Central memory CD4-positive, alpha-beta T cell (primary cell): ENCODE results near the gene CENPP.

Experiments used
- DNase-seq: peaks from one replicate; pipeline ENCODE4 v3.0.0; 2022

CENPP gene

DNA sequence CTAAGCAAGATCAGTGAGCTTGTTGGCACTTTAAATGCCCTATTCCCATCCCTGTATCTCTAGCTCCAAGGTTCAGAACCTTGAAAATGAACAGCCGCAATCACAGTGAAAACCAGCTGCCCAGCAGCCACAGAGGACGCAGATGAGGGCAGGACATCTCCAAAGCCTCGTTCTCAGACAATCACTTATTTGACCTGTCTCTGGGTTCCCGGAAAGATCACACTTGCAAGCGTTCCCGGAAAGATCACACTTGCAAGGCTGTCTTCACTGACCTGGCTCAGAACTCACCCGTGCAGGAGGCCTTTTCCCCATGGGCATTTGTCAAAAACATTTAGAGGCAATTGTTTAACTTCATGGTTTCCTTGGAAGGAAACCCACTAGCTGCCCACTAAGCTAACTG lies 318.5 kb downstream of the CENPP start:
- no peak for DNase-seq

DNA sequence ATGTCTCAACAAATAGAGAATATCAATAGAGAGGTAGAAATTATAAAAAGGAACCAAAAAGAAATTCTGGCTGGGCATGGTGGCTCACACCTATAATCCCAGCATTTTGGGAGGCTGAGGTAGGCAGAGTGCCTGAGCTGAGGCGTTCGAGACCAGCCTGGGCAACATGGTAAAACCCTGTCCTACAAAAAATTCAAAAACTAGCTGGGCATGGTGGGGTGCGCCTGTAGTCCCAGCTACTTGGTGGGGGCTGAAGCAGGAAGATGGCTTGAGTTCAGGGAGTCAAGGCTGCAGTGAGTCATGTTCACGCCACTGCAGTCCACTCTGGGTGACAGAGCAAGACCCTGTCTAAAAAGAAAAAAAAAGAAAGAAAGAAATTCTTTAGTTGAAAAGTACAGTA lies 319.3 kb downstream of the CENPP start:
- no peak for DNase-seq

DNA sequence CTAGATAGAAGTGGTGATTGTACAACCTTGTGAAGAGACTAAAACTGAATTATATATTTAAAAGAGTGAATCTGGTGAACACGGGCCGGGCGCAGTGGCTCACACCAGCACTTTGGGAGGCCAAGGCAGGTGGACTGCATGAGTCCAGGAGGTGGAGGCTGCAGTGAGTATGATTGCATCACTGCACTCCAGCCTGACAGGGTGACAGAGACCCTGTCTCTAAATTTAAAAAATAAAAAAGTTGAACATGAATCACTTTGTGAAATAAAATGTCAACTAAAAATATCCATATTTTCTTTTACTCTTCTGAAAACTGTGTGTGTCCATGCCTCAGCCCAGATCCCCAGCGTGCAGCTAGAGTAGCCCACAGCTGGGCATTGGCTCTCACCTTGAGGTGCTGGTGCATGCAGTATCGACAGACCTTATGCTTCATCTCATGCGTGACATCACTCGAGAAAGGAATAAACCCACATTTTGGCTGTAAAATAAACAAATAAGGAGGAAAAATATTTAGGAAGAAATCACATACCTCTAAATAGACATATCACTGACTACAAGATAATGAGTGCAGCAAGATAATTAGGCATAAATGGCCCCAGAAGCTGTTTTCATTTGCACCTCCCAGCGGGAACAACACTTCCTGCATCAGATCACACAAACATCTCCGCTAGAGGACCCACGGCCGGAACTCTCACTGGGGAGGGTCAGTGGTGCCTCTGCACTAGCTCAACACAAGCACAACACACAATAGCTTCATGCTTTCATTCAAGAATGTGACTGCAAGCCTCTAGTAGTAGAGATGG lies 322.1 kb downstream of the CENPP start:
- DNase-seq: no peak

DNA sequence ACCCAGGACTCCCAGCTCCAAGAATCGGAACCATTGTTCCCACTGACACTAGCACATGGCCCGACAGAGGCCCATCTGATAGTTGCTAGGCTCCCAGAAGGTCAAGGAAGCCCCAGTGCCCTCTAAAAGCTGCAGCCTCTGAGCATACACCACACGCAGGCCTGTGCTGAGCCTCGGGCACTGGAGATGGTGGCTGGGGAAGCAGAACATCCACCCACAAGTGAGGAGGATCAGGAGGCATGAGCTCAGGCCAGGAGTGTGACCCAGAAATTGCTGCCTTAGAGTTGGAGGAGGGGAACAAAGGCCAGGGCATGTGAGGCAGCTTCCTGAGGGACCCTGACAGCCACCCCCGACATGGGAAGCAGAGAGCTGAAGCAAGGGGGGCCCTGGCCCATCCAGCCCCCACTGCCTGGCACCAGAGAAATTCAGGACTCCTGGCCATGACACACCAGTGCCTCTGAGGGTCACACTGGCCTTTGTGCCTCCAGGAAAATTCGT lies 322.8 kb downstream of the CENPP start:
- DNase-seq: no peak

DNA sequence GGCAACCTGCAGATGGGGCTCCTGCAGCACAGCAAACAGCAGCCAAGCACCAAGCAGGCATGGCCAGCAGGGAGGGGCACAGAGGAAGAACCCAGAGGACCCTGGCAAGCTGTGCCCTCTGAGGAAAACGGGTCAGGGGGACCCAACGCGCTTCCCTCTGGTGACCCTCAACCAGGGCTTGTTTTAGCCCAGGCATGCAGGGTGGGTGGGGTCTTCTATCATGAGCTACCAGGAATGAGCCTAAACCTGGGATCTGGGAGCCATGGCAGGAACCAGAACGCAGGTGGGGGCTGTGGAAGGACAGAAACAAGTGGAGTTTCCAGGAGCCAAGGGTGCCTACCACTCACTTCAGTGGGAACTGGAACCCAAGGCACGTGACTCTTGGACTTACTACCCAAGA lies 323.3 kb downstream of the CENPP start:
- no peak for DNase-seq

DNA sequence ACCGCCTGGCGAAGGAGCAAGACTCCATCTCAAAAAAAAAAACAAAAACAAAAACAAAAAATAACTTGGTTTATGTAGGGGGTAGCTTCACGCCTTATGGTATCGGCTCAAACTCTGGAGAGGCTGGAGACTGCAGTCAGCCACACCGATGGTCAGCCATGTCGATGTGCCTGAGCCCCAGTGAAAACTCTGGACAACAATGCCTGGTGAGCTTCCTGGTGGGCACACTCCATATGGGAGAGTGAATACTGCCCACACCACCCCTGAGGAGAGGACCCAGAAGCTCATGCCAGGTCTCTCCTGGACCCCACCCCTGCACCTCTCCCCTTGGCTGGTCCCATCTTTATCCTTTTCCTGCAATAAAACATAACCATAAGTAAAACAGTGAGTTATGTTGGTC lies 324.5 kb downstream of the CENPP start:
- DNase-seq: no peak

DNA sequence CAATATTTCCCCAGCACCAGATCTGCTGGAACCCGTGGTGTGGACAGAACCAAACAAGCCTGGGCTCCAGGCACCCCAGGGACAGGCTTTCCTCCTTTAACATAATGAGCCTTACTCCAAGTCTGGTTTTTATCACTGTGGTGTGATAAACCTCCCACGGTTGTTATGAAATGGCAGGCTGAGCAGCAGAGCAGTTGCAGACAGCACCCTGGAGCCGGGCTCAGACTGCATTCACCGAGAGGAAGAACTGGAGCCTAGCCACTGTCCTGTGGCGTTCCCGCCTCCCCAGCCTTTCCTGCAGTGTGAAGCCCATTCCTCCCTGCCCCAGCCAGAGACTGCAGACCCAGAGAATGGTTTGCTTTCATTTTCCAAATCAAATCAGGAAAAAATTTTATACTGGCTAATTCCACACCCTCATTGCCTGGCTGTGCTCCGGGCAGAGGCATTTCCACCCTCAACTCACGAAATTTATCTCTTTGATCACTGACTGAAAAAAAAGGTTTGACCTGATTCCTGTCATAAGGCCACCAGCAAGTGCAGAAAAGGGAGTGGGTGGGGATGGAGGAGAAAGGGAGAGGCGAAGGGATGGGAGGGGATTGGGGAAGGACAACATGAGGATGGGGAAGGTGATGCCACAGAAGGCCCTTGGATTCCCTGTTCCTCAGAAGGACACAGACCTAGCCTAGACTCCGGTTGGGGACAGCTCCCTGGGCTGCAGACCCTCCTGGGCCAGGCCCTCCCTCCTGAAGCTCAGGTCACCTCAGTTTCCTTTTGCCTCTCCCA lies 325.3 kb downstream of the CENPP start:
- no peak for DNase-seq

DNA sequence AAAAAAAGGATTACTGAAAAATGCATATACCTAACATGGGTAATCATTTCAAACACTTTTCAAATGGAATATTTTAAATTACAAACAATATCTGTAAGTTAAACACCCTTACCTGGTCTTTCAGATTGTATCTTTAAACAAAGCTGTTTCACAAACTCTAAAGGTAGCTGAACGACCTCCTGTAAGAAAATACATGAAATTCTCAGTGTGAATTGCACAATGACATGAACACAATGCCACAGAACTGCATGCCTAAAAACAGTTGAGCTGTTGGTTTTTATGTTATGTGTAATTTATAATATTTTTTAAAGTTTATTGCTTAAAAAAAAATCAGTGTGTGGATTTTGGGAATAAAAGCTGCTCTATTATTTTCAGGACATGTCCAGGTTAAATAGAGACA lies 326.7 kb downstream of the CENPP start:
- no peak for DNase-seq

DNA sequence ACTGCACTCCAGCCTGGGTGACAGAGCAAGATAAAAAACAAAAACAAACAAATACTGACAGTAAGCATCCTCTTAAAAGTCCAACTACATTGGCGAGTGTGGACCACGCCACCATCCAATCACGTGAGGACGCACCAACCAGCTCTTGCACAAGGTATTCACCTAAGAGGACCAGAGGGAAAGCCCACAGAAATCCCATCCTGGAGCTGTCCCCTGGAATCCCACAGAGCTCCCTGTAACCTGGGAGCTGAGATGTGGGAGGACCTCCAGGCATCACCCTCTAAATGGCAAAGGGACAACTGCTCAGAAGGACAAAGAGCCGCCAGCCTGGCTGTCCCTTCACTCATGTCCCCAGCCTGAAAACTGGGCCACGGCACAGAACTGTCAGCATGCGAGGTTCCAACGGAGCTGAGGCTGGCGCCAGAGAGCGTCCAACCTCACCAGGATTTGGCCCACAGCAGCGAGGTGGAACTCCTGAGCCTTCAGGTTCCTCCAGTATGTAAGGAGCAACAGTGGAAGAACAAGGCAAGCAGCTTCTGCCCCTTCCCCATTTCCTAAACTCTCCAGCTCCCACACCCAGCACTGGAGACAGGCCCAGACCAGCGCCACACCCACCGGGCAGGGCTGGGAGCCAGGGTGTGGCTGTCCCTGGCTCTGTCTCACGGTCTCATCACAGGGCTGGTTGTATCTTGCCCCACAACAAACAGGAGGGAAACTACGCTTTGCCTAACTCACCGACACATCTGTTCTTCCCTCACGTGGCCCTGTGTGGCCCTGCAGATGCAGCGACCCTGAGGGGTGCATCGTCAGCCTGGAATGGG lies 328.9 kb downstream of the CENPP start:
- no peak for DNase-seq

DNA sequence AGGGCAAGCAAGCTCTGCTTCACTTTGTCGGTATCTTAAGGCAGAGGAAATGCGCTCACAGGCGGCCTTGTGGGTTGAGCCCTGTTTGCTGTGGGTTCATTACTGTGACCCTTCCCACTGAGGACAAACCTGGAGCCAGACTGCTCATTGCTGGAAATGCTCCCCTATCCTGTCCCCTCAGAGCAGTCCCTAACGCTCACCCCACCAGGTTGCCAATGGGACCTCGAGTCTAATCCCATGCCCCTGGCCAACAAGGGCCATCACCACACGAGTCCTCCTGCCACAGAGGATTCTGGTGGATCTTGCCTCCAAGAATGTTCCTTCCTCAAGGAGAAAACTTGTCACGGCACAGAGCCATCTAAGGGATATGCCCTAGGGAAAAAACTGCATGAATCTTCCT lies 329.6 kb downstream of the CENPP start:
- DNase-seq: no peak

DNA sequence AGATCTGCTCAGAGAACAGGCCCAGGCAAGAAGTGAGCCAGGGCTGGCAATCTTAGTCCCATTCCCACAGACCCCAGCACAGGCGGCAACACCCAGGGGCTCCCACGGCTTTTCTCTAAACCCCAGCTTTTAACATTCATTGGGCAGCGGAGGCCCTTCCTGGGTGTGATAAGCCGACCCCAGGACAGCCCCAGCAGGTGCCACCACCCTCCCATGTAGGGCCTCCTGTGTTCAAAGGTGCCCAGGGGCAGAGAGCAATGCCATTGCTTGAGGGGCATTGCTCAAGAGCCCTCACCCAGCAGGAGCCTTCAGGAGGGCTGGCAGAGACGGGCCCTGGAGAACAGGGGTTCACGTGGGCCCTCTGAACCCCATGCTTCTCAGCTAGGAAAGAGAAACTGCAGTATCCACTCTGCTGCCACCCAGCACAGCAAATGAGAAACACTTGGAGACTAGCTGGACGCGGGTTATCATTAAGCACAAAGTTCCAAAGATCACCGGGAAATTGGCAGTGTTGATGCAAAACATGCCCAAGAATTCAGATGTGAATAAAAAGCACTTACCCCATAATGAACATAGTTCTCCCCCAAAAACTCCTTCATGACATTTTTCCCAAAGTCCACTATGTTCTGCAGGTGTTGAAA lies 330.3 kb downstream of the CENPP start:
- DNase-seq: no peak

DNA sequence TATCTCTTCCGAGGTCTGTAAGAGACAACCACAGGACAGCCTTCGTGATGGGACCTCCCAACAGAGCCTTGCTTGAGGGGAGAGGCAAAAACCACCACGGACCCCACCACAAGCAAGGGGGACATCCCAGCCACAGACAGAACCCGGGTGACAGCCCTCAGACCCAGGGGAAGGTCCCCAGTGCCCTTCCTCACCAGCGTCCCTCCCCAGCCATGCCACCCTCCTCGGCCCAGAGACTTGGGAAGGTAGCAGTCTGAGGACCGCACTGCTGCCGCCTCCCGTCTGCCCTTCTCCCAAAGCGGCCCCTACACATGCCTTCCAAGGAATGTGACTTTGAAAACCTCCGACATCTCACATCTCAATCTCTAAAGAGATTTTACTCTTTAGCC lies 330.8 kb downstream of the CENPP start:
- no peak for DNase-seq

DNA sequence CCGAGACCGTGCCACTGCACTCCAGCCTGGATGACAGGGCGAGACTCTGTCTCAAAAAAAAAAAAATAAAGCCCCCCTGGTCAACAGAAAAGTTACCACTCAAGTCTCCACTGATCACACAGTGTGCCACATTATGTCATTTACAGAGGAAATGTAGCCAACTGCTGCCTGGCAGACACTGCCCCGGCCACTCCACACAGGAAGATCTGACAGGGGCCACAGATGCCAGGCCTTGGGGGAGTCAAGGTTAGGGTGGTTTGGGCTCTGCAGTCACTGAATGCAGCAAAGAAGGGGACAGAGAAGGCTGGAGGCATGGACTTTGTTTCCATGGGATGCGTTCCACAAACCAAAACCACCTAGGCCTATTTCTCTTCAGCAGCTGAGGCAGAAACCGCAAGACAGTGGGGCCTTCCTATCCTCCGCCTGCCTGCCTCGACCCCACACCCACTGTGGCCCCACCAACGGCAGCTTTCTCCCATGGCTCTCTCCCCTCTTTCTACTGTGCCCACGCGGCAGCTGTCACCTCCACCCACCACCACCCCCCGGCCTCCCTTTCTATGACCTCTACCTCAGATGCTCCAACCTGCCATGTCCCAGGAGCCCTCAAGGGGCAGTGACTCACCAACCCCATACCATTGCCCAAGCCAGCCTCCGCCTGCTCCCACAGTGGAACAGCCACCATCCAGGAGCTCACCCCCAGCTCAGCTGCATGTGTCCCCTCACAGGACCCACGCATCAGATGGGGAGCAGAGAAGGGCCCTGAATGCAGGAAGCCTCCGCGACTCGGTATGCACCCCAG lies 331.7 kb downstream of the CENPP start:
- no peak for DNase-seq

DNA sequence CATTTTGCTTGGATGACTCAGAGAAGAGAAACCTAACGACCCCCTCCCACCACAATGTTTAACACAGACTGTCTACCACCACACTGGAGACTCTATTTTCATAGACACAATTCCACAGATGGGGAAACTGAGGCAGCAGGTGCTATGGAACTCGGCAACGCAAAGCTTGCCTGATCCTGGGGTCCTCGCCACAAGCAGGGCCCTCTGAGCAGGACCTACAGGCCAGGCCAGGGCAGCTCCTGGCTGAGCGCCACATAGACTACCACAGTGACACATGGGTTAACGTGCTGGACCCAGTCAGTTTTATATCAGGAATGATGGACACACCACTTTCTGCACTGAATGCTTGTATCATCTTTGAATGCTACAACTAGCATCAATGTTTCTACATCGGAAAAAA lies 332.4 kb downstream of the CENPP start:
- DNase-seq: no peak

DNA sequence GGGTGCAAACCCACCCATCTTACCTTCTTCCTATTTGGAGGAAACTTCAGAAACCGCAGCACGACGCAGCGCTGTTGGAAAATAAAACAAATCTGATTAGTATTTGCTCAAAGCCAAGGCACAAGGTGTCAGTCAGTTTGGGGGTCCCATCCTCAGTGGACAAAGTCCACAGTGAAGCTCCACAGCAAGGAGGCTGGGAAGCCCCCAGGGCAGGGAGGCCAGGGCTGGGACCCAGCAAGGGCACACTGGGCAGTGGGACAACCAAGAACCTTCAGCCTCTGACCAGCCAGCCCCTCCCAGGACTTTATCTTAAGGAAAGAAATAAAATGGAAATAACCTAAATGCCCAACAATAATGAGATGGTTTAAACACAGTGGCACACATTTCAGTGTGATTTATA lies 332.9 kb downstream of the CENPP start:
- no peak for DNase-seq

DNA sequence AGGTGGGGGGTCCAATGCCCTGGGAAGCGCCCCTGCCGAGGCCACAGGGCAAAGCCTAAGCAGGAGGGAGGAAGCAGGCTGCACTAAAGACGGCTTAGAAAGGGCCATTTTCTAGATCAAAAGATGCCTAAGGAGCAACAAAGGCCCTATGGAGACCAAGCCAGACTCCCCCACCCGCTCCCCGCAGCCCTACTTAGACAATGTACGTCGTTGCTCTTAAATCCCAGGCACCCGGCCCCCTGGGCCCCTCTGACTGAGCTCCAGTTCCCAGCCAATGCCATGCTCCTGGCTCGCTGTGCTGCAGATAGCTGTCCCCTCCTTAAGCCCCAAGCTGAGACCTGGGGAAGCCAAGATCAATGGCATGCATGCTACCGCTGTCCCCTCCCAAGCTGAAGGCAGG lies 333.8 kb downstream of the CENPP start:
- no peak for DNase-seq

DNA sequence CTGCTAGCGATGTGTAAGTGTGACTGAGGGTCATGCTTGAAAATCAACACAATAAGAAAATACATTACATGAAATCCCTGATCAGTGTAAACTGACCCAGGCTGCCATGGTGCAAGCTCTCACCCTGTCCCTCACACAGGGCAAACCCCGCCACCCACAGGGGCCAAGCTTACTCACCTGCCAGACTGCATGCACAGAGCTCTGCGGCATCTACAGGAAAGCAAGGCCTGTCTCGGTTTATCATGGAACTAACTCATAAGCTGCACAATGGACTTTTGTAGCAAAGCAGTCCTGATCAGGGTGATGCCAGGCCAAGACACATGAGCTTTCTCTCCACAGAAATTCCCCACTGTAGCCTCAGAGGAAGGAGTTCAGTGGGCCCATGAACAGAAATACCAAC lies 334.5 kb downstream of the CENPP start:
- no peak for DNase-seq

DNA sequence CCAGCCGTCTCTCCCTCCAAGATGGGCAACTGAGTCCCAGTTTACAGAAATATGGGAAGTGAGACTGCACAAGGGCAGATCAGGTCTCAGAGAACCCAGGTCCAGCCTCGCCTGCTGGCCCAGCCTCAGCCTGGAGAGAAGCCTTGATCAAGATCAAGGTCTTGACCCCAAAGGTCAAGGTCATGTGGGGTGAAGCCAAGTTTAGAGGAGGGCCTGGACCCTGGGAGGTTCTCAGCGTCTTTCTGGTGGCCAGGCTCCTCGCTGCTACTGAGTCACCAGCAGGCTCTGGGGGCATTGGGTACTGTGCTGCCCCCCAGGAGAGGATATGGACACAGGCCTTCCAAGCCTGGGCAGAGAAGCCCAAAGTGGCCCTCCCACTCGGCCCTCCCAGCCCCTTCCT lies 335.4 kb downstream of the CENPP start:
- DNase-seq: no peak

DNA sequence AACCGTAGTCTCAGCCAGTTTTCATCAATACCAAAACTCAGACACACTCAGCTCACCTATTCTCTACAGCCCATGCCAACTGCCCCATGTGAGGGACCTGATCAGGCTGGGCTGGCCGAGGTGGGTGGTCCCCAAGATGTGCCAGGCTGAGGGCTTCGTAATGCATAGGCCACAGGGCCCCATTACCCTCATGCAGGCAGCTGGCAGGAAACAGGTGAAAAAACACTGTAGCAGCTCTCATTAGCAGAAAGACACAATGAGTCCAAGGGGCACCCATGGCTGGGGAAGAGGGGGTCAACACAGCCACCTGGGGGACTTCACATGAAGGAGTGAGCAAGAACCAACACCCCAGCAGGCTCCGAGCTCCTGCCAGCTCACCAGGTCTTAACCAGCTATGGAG lies 336.0 kb downstream of the CENPP start:
- no peak for DNase-seq

DNA sequence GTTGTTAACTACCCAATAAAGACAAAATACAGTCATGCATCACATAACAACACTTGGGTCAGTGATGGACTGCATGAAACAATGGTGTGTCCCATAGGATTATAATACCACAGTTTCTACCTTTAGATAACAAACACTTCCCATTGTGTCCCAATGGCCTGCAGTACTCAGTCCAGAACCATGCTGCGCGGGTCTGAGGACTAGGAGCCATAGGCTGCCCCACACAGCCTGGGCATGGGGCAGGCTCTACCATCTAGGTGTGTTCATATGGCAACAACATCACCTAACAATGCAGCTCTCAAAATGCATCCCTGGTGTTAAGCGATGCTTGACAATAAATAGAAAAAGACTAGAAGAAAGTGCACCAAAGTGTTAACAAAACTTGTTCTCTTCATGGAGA lies 337.4 kb downstream of the CENPP start:
- no peak for DNase-seq

DNA sequence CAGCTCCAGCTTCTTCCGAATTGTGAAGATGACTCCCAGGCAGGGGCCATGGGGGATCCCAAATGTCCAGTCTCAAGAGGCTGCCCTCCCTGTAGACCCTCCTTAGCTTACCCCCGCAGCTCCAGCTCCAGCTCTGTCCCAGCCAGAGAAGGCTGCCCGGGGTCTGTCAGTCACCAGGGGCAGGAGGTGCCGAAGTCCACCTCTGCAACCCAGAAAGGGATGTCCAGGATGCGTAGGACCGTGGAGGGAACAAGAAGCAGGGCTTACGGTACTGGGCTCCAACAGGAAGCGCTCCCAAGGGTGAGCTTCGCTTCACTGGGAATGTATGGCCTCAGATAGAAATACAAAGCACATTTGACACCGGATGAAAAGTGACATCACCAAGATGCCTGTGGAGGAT lies 338.2 kb downstream of the CENPP start:
- no peak for DNase-seq
